Endothelial cell of umbilical vein (primary cell): ENCODE data around the gene AMN1. TPM values are rescaled to one million over a fixed set of nuclear protein-coding genes. Genes with fewer than 3 reads are reported as not detected.

Source experiments
- BruUV-seq: library from RNA; stranded (reverse); fragments of 400-500 nt; replicated peaks from 2 replicates; lab custom pipeline; 2021; lab: Mats Ljungman, UMichigan
- CTCF ChIA-PET: fragments of 300-600, 350-600 bp; sonication (Branson Sonifier 250); formaldehyde crosslinking; loops from one replicate; lab custom pipeline; 2021; ENCODE audit warnings: antibody characterized with exemption, inconsistent platforms; lab: Charles Lee
- POLR2A ChIA-PET: fragments of 300-600, 350-600 bp; sonication (Branson Sonifier 250); formaldehyde crosslinking; loops from one replicate; lab custom pipeline; 2021; ENCODE audit warnings: antibody characterized with exemption, inconsistent platforms; lab: Charles Lee
- DNase-seq: peaks from one replicate; pipeline ENCODE4 v3.0.0-alpha.2; 2011; ENCODE audit warnings: low read depth, low spot score
- FAIRE-seq: peaks from 2 replicates; lab custom pipeline; 2011; peaks lifted over from hg19 to GRCh38; lab: Jason Lieb, UNC
- H2AFZ ChIP-seq: 2 replicates; pipeline ENCODE4 v1.6.0; 2012; ENCODE audit warnings: low read depth, low read length, control low read depth, inconsistent platforms
- H3K27ac ChIP-seq: 2 replicates; pipeline ENCODE4 v1.5.1; 2011; ENCODE audit warnings: low read depth, mild to moderate bottlenecking, control low read depth, low read length, moderate library complexity; ENCODE audit not compliant: insufficient read depth
- H3K27me3 ChIP-seq, 2 experiments: 2 replicates each; pipeline versions ENCODE4 v1.6.0 to v1.6.1; 2011; ENCODE audit warnings: low read length in 2 of 2, mixed read lengths in 1 of 2; ENCODE audit not compliant: control insufficient read depth in 2 of 2, insufficient read depth in 2 of 2
- H3K36me3 ChIP-seq, 2 experiments: 2 replicates in 1 of 2; 3 replicates in 1 of 2; pipeline ENCODE4 v1.5.1; 2011; ENCODE audit warnings: low read length in 2 of 2, mild to moderate bottlenecking in 1 of 2, moderate library complexity in 1 of 2; ENCODE audit not compliant: control insufficient read depth in 2 of 2, insufficient read depth in 2 of 2; ENCODE audit errors: extremely low read depth in 1 of 2
- H3K4me1 ChIP-seq: 3 replicates; pipeline ENCODE4 v1.5.1; 2011; ENCODE audit warnings: mild to moderate bottlenecking, low read length; ENCODE audit not compliant: control insufficient read depth, insufficient read depth; ENCODE audit errors: extremely low read depth
- H3K4me2 ChIP-seq: 2 replicates; pipeline ENCODE4 v1.6.1; 2011; ENCODE audit warnings: low read length, control low read depth, mixed read lengths; ENCODE audit not compliant: insufficient read depth
- H3K4me3 ChIP-seq, 3 experiments: fragments of 200-600 bp in 1 of 3; sonication (generic), shearing (Covaris generic) in 1 of 3; replicated peaks in 1 of 3; 2 replicates each; pipeline ENCODE4 v1.5.1; 2011 to 2016; ENCODE audit warnings: control low read depth in 3 of 3, low read length in 3 of 3, mild to moderate bottlenecking in 2 of 3, inconsistent platforms in 1 of 3, low read depth in 1 of 3, moderate library complexity in 1 of 3; ENCODE audit not compliant: insufficient read depth in 1 of 3
- H3K79me2 ChIP-seq: 2 replicates; pipeline ENCODE4 v1.6.0; 2012; ENCODE audit warnings: low read length, inconsistent platforms; ENCODE audit not compliant: control insufficient read depth, insufficient read depth
- H3K9ac ChIP-seq: replicated peaks from 2 replicates; pipeline ENCODE3; 2011; ENCODE audit warnings: low read length, control low read depth; ENCODE audit not compliant: insufficient read depth; ENCODE audit errors: extremely low read depth
- H3K9me1 ChIP-seq: replicated peaks from 3 replicates; pipeline ENCODE4 v1.6.0; 2011; ENCODE audit warnings: mild to moderate bottlenecking, low read length; ENCODE audit not compliant: control insufficient read depth, insufficient read depth; ENCODE audit errors: extremely low read depth
- H3K9me3 ChIP-seq: replicated peaks from 2 replicates; pipeline ENCODE4 v1.5.1; 2012; ENCODE audit warnings: low read length, inconsistent platforms; ENCODE audit not compliant: control insufficient read depth, insufficient read depth
- H4K20me1 ChIP-seq: replicated peaks from 2 replicates; pipeline ENCODE3; 2011; ENCODE audit warnings: mild to moderate bottlenecking, low read length; ENCODE audit not compliant: control insufficient read depth, insufficient read depth; ENCODE audit errors: extremely low read depth
- EZH2 ChIP-seq: IDR thresholded peaks from 2 replicates; pipeline ENCODE4 v1.6.1; 2012; ENCODE audit warnings: borderline replicate concordance, low read depth, mild to moderate bottlenecking, moderate library complexity, low read length, inconsistent platforms; ENCODE audit not compliant: severe bottlenecking
- FOS ChIP-seq: IDR thresholded peaks from 2 replicates; pipeline ENCODE4 v1.6.1; 2011; ENCODE audit warnings: mild to moderate bottlenecking, low read length, moderate library complexity, borderline replicate concordance; ENCODE audit not compliant: insufficient read depth
- GATA2 ChIP-seq: IDR thresholded peaks from 2 replicates; pipeline ENCODE4 v1.7.0; 2011; ENCODE audit warnings: low read depth, mild to moderate bottlenecking, moderate library complexity, mixed read lengths, low read length; ENCODE audit not compliant: insufficient read length, insufficient read depth
- JUN ChIP-seq: IDR thresholded peaks from 2 replicates; pipeline ENCODE4 v1.6.1; 2011; ENCODE audit warnings: borderline replicate concordance, low read depth; ENCODE audit not compliant: insufficient read length, insufficient read depth
- MYC ChIP-seq: IDR thresholded peaks from one replicate; pipeline ENCODE4 v1.6.1; 2011; ENCODE audit warnings: mild to moderate bottlenecking, low read depth, low read length
- POLR2A ChIP-seq: IDR thresholded peaks from 2 replicates; pipeline ENCODE4 v1.6.1; 2012; ENCODE audit warnings: low read depth, mild to moderate bottlenecking, control low read depth, low read length
- POLR2AphosphoS5 ChIP-seq: IDR thresholded peaks from 2 replicates; pipeline ENCODE4 v1.6.1; 2012; ENCODE audit warnings: low read depth, mild to moderate bottlenecking, control low read depth, low read length, moderate library complexity; ENCODE audit not compliant: insufficient read depth
- dilution Hi-C: fragments of 300-500 bp; cut with MboI; formaldehyde crosslinking; loops from one replicate; pipeline ENCODE4 v1.15.0; 2019; ENCODE audit warnings: low sequenced_read_pairs; ENCODE audit not compliant: extremely low pct_ligation_motif_present
- intact Hi-C: fragments of 100-400 bp; cut with micrococcal nuclease; formaldehyde crosslinking; loops from one replicate; pipeline ENCODE4 v1.10.0; 2022
- polyA plus RNA-seq, 4 experiments: library from polyadenylated mRNA; depleted of rRNA in 3 of 4; stranded (reverse) in 3 of 4; unstranded in 1 of 4; fragments of >200 nt; gene quantifications; 2 replicates each; pipeline versions ENCODE4 v1.2.1 to v1.2.3, GENCODE V29; 2011 to 2012; ENCODE audit warnings: missing spikeins in 1 of 4
- total RNA-seq: library from RNA; stranded (reverse); gene quantifications from 2 replicates; pipeline ENCODE4 v1.2.3, GENCODE V29; 2021
- TF ChIP-seq, protein P1 (sequence below), 2 donors: IDR thresholded peaks; 1 replicate in 1 of 2; 2 replicates in 1 of 2; pipeline ENCODE4 v1.5.1; 2011; ENCODE audit warnings: low read length in 2 of 2, mild to moderate bottlenecking in 2 of 2, moderate library complexity in 2 of 2, control low read depth in 1 of 2, inconsistent platforms in 1 of 2, low read depth in 1 of 2; ENCODE audit not compliant: insufficient read depth in 1 of 2; ENCODE audit errors: extremely low read depth in 1 of 2
- TF ChIP-seq, protein P2 (sequence below): IDR thresholded peaks from 2 replicates; pipeline ENCODE4 v1.6.1; 2011; ENCODE audit not compliant: insufficient read depth, insufficient read length

The AMN1 gene
- total and polyA plus RNA-seq, 2 donors (not counting 3 experiments of a cell fraction or from before 2014, with no cell fraction given), result 8.5 to 18.0 TPM

DNA sequence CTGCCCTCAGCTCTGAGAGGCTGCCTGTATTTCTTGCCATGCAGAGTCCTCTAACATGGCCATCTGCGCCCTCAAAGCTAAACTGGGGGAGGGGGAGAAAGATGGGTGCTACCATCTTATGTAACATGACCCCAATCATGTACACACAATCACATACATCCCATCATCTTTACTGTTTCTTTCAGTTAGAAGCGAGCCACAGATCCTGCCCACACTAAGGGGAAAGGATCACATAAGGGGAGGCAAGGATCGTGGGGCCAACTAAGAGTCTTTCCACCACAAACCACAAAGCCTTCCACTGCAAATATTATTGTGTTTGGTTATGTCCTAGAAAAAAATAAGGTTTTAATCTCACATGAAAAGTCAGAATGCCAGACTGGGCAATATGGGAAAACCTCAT is 11.8 kb upstream of the AMN1 start:
- Histone ChIP-seq H3K4me1 (peaks cover 3% of the 10 kb centered on the region), H3K27ac (no peak overlapping the region), H3K27me3 (no peaks in the 10 kb centered on the region), H3K9me3 (no peaks in the 10 kb centered on the region), H4K20me1 (no peaks in the 10 kb centered on the region), H3K9ac (no peak overlapping the region), H3K79me2 (no peaks in the 10 kb centered on the region), H2AFZ (no peak overlapping the region), H3K9me1 (no peaks in the 10 kb centered on the region), H3K4me3 (no peak overlapping the region), H3K4me2 (no peak overlapping the region), H3K36me3 (no peaks in the 10 kb centered on the region)
- intact Hi-C loops (no loop called here), dilution Hi-C loops (no loop called here)
- DNase-seq (no peak), FAIRE-seq (no peak)
- POLR2A ChIA-PET, result no interaction called here
- no TSS peak for BruUV-seq
- CTCF ChIA-PET, result interaction anchor here (0.6 kb wide), 1 partner anchor 576 kb away, joined by 3 read pairs; no protein-coding TSS in a partner anchor
- TF ChIP-seq EZH2 (no peak), MYC (no peak), POLR2A (no peak), GATA2 (no peak), JUN (no peak), FOS (no peak), POLR2AphosphoS5 (no peak)
- TF ChIP-seq, protein P1, sequence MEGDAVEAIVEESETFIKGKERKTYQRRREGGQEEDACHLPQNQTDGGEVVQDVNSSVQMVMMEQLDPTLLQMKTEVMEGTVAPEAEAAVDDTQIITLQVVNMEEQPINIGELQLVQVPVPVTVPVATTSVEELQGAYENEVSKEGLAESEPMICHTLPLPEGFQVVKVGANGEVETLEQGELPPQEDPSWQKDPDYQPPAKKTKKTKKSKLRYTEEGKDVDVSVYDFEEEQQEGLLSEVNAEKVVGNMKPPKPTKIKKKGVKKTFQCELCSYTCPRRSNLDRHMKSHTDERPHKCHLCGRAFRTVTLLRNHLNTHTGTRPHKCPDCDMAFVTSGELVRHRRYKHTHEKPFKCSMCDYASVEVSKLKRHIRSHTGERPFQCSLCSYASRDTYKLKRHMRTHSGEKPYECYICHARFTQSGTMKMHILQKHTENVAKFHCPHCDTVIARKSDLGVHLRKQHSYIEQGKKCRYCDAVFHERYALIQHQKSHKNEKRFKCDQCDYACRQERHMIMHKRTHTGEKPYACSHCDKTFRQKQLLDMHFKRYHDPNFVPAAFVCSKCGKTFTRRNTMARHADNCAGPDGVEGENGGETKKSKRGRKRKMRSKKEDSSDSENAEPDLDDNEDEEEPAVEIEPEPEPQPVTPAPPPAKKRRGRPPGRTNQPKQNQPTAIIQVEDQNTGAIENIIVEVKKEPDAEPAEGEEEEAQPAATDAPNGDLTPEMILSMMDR (IDR thresholded peaks at IDR 0.05; ENCODE audit: extremely low read depth in 1 of 2, insufficient read depth in 1 of 2, low read depth in 1 of 2, low read length in 2 of 2), result no peak
- TF ChIP-seq, protein P2, sequence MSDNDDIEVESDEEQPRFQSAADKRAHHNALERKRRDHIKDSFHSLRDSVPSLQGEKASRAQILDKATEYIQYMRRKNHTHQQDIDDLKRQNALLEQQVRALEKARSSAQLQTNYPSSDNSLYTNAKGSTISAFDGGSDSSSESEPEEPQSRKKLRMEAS, result no peak
